ENCODE measurements around the gene FAM133A.

FAM133A gene

DNA sequence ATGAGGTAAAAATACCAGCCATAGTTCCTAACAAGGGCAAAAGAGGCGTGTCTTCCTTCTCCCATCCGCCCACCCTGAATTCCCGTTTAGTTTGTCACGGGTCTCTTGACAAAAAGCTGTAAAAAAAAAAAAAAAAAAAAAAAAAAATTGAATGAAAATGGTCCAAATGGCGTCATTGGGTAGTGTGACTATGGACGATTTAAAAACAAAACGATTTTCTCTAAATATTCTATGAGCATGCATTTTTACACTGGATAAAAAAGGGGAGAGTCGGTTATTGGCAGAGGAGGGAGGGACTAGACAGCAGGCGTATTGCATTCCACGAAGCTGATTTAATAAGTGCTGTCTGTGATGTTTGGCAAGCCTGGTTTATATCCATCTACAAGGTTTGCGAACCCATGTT is at the start of gene FAM133A:
Gene FAM133A (plus strand): TSS at position 338 of the 403 bp plus-strand sequence. CDS start 35,214 bp downstream, outside the sequence.
- DNase-seq, result no peak

DNA sequence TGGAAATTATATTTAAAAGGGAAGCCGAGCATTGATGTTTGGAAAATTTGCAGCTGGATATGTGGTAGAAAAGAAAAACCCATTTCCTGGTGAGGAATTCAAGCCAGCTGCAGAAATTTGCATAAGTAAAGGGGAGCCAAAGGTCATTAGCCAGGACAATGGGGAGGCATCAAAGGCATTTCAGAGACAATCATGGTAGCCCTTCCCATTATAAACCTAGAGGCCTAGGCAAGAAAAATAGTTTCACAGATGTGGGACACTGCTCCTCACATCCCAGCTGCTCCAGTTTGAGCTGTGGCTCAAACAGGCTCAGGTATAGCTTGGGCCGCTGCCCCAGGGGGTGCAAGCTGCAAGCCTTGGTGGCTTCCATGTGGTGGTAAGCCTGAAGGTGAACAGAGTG is 36.4 kb upstream of the FAM133A start:
- no peak for DNase-seq

DNA sequence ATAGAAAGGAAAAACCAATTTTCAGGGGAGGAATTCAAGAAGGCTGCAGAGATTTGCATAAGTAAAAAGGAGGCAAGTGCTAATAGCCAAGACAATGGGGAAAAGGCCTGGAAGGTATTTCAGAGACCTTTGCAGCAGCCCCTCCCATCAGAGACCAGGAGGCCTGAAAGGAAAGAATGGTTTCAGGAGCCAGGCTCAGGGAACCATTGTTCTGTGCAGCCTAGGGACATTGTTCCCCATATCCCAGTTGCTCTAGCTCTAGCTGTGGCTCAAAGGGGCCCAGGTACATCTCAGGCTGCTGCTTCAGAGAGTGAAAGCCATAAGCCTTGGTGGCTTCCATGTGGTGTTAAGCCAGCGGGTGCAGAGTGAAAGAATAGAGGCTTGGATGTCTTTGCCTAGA is 24.6 kb upstream of the FAM133A start:
- DNase-seq, result no peak

DNA sequence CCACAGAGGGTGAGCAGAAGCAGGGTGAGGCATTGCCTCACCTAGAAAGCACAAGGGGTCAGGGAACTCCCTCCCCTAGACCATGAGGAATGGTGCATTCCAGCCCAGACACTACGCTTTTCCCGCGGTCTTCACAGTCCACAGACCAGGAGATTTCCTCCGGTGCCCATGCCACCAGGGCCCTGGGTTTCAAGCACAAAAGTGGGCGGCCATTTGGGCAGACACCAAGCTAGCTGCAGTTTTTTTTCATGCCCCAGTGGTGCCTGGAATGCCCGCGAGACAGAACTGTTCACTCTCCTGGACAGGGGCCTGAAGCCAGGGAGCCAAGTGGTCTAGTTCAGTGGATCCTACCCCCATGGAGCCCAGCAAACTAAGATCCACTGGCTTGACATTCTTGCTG is 13.4 kb upstream of the FAM133A start:
- no peak for DNase-seq

DNA sequence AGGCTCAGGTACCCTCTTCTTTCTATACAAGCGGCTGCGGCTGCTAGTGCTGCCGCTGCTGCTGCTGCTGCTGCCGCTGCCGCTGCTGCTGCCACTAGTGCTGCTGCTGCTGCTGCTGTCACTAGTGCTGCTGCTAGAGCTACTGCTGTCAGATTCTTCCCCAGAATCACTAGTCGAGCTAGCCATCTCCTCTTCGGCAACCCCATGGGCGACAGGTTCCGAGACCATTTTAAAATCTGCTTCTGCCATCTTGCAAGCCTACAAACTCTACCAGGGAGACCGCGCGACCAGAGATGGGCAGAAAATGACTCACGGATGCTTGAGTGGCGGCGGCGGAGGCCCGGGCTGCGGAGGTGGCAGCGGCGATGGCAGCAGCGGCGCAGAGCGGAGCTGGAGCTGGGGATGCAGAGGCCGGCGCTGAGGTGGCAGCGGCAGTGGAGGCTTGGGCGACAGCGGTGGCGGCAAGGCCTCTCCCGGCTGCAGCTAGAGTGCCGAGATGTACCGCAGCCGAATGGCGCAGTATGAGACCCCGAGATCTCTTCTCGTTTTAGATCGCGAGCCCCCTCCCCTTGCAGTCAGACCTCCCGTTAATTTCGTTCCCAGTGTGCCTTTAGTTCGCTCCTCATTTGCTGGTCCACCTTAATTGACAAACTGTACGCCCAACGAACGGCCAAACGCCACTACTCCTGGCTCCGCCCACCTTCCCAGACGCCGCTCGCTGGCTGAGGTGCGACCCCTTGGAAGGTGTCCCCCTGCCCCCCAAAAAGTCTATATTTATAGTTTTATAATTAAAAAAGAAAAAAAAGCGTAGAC is 744 bp upstream of the FAM133A start, which contains the start of gene NAP1L3:
Gene NAP1L3 (minus strand): TSS at position 523 of the 813 bp plus-strand sequence. CDS start 274 bp downstream, at position 249.
- DNase-seq, result peak; percentile 84

DNA sequence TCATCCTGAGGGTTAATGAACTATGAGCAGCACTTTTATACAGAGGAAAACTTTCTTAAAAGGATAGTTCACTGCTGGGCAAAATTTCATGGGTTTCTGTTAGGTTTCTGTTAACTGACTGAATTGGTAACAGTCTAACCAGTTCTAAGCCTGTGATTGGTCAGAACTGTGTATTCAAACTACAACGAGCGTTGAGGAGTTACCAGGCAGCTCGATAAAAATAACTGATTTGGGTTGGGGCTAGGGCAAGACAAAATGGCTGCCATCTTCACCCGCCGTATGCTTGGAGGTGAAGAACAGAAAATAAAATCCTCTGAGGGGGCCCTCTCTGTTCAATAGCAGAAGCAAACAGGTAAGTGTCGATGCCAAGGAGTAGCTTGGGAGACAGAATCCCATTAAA is 22.0 kb downstream of the FAM133A start:
- DNase-seq, result no peak

DNA sequence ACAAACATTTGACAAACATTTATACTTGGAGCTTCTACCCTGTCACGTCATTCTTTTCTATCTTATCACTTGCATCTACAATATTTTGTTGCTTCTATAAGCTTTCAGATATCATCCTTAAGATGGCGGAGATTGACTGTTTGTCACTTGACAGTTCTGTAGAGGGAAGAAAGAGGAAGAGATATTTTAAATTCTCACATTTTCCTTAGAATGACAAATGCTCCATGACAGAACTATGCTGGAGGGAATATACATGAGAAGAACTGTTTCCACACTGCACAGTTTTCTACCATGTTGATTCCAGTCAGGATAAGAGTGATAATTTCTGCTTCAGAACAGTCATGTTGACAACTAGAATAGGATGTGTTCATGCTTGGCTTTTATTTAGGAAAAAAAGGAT is 29.7 kb downstream of the FAM133A start:
- no peak for DNase-seq

DNA sequence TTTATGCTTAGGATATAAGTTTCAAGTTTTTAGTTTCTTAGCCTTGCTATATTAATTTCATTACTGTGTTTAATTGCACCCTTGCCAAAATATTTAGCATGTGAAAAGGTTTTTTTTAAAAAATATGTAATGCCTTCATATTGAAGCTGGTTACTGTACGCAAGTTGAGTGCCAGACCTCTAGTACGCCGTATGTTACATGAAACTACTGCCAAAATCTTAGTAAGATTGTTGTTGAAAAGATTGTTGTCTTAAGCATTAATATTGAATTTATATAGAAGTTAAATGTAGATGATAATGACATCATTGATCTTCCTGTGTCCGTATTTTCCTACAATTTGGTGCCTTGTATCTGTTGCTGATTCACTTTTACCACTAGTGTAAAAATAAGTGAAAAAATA is 37.1 kb downstream of the FAM133A start:
- no peak for DNase-seq

DNA sequence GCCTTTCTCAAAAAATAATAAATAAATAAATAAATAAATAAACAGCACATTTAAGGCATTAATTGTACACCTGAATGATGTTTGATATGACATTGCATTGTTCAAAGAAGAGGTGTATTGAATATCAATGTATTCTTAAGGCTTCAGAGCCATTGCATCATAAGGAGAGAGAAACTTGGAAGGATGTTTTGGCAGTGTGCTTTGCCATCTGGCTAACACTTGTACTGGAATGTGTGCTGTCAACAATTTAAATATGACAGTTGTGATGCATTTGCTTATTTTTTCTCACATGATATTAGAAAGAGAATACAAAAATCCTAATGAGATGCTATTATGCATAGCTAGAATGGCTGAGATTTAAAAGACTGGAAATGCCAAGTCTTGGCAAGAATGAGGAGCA is 67.8 kb downstream of the FAM133A start:
- no peak for DNase-seq

DNA sequence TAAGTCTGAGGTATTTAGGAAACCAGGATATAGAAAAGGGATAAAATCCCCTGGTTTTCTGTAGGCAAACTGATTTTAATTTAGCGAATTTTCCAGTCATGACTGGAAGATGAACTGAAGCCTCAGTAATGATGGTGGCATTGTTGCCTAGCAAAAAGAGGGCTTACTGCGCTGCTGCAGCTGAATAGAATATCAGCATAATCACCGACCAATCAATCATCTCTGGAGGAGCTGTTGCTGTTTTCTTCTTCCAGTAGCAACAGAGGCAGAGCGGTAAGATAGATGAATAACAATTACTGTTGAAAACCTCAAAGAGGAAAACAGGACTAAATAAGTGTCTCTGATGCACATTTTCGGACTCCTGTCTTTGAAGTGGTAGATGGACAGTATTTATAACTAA is 86.2 kb downstream of the FAM133A start:
- no peak for DNase-seq

Data from activated effector memory CD4-positive, alpha-beta T cell treated with anti-CD3 and anti-CD28 coated beads, Interleukin-2, amount 50 U/mL, for 16 hours (primary cell).